ENCODE measurements around the gene UXS1.

UXS1 gene

GRCh38 chr2:106129592-106129991 is 64.5 kb downstream of the UXS1 start:
- DNase-seq (ENCODE audit: low read depth) = no peak

- no peak for DNase-seq (ENCODE audit: low read depth)
Measured at GRCh38 chr2:106129150-106129549, 65.0 kb downstream of the UXS1 start.

- DNase-seq (ENCODE audit: low read depth) = no peak
Measured at GRCh38 chr2:106127776-106128268, 66.3 kb downstream of the UXS1 start.

- DNase-seq (ENCODE audit: low read depth) = peak; percentile 28
Measured at GRCh38 chr2:106127282-106127771, 66.8 kb downstream of the UXS1 start.

GRCh38 chr2:106126705-106127281 is 67.3 kb downstream of the UXS1 start:
- no peak for DNase-seq (ENCODE audit: low read depth)

DNA sequence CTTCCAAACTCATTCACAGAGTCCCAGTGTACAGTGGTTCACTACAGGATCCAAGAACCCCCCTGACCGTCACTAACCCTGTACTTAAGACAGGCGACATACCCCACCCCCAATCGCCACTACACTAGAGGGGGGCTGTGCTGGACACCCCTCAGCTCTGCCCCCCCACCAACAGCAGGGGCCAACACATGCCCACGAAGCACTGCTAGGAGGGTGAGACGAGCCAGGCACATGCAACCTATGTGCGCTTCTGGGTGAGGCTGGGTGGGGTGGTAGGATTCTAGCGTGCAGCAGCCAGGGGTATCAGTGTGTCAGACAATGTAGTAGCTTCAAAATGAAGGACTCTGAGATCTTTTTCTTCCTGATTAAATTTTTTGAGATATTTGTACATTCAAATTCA is 67.8 kb downstream of the UXS1 start:
- DNase-seq (ENCODE audit: low read depth) = no peak

DNA sequence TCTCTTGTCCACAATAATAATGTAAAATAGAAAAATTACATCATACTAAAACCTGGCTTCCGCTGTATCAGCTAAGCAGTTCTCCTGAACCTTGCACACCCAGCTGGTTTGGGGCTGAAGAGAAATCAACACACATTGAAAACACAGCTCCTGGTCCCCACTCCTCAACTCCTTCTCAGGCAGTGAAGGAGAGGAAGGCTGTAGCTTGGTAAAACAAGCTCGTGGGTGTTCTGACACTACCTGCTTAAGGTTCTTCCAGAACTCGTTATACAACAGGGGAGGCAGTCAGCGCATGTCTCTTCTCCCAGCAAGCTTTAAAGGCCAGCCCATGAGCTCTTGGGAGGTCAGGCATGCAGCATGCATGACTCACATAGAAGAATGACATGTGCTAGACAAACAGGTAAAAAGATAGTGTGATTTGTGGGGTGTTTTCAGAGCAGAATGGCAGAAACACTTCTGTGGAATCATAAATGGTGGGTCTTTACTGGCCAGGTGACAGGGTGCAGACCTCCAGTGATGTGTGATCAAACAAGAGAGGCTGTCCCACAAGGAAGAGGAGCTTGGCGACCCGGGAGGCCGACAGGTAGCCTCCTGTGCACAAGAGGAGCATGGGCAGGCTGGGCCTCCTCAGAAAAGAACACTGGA is 69.1 kb downstream of the UXS1 start:
- no peak for DNase-seq (ENCODE audit: low read depth)

DNA sequence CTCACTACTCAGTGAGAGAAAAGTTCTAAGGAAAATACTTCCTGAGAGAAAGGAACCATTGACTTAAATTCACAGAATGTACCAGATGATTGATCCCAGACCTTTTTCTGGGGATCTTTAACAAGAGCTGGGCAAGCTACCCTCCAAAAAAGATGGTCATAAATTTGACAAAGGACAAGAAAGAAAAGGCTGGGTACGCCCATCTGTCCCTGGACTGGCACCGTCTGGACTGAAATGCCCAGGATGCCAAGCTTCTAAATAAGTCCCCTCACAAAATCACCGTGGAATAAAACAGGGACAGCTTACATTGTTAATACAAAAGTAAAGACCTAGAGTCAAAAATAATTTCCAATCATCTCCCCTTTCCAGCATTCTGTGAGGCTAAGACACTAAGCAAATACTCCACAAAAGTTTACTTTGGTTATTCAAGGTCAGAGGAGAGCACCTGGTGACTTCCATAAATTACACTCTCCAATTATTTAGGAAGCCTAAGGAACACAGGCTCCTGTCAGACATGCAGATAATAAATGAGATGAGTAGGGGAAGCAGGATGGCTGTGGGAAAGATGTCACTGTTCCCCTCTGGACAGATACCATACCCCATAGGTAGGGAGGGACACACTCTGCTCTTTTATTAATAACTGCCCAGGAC is 69.9 kb downstream of the UXS1 start:
- no peak for DNase-seq (ENCODE audit: low read depth)

DNA sequence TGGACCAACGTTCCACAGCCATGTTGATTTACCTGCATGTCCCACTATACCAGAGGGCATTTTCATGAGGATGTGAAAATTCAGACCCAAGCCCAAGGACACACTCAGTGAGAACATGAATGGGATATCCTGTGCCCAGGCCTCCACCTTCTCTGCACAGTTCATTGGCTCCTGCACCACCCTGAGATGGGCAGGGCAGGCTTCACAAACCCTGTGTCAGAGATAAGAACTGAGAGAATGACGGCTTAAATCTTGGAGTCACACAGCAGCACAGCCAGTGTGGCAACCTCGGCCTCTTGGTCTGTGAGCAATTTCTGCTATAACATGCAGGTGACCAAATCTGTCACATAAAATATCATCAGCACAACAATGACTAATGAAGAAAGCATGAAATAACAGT is 71.9 kb downstream of the UXS1 start:
- DNase-seq (ENCODE audit: low read depth) = no peak

DNA sequence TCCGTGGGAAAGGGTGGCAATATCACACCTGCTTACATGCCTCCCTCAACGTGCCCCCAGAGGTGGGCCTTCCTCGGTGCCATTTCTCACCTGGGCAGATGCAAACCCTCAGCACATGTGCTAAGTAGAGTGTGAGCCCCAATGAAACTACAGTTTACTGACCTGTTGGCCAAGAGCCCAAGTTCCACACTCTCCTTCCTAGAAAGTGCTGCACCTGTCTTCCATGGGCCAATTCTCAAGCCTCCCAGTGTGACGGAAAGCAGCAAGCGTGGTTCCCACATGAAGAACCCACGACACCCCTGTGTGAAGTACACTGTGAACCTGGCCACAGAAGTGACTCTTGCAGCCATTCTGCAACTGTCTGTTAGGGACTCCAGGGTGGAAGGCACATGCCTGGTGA is 73.7 kb downstream of the UXS1 start:
- DNase-seq (ENCODE audit: low read depth) = no peak

DNA sequence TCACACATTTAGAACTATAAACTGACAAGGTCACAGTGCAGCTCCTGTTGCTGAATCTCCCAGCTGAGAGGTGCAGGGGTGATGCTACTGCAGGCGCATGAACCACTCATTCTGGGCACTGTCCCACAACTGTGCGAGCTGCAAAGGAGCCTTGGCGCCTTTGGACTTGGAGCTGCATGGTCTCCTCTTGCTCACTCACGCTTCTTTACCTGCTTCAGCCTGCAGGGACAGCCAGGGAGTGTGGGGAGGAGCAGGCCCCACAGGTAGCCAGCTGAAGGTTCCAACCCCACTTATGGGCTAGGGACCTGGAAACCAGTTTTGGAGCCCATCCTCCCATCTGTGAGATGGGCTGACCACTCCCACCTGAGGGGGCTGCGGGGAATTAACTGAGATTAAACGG is 75.0 kb downstream of the UXS1 start:
- no peak for DNase-seq (ENCODE audit: low read depth)

- DNase-seq (ENCODE audit: low read depth) = no peak
Measured at GRCh38 chr2:106117882-106118684, 76.0 kb downstream of the UXS1 start.

DNA sequence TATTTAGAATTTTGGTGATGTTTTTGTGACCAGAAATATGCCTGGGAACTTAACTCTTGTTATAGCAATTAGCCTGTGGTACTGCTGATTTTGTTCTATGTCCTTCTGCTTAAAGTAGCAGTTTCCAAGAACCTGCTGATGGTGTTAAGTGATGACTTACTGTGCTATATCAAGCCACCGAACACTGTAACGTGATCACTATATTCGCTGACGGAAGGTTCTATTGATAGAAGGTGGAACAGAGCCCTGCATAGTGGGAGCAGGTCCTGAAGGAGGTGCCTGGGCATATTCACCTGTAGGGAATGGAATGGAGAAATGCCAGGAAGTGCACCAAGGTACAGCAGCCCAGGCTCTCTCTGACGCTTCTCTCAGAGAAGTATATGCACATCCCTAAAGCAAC is 76.8 kb downstream of the UXS1 start:
- no peak for DNase-seq (ENCODE audit: low read depth)

- no peak for DNase-seq (ENCODE audit: low read depth)
Measured at GRCh38 chr2:106116248-106116647, 77.9 kb downstream of the UXS1 start.

- DNase-seq (ENCODE audit: low read depth) = no peak
Measured at GRCh38 chr2:106115665-106116064, 78.4 kb downstream of the UXS1 start.

GRCh38 chr2:106115250-106115649 is 78.9 kb downstream of the UXS1 start:
- DNase-seq (ENCODE audit: low read depth) = peak; percentile 95

DNA sequence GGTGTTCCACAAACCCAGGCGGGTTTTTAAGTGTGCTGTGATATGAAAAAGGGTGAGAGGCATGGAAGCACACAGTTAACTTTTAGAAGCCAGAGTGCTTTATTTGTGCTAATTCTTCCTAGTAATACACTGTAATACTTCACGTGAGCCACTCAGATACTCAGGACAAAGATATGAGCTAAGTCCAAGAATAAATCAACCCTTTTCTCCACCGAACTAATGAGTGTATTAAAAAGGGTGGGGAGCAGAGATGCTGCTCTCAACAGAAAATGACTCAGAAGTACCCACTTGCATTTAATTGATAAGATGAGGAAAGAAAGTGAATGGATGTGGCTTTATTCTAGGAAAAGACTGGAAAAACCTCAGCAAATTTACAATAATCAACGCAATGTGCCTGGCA is 79.9 kb downstream of the UXS1 start:
- no peak for DNase-seq (ENCODE audit: low read depth)

GRCh38 chr2:106113361-106113966 is 80.6 kb downstream of the UXS1 start:
- DNase-seq (ENCODE audit: low read depth) = no peak

DNA sequence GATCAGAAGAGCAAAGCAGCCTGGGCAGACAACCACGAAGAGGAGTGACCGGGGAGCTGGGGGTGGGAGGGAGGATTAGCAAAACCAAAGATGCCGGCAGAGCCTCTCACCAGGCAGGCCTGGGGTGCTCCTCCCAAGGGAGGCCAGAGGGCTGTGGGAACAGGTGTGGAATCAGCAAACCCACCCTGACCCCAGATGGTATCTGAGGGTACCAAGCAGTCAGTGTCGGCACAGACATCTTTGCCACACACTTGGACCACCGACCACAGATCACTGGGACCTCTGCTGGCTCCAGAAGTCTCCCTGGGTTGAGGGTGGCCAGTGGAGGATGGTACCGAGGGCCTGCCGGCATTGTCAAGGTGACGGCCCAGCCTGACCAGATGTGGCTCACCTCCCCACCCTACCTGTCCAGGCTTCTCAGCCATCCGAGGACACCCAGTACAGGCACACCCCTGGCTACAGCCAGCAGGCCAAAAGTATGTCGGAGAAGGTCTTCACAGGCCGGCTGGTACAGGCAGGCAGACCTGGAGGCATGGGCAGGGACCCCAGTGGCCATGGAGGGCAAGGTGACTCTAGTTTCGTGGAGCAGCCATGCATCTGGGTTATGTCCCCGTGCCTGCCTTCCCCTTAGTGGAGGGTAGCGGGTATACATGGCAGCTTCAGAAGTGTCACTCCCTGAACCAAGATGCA is 82.1 kb downstream of the UXS1 start:
- no peak for DNase-seq (ENCODE audit: low read depth)

GRCh38 chr2:106109675-106110424 is 84.3 kb downstream of the UXS1 start:
- DNase-seq (ENCODE audit: low read depth) = no peak

GRCh38 chr2:106108791-106109190 is 85.3 kb downstream of the UXS1 start:
- no peak for DNase-seq (ENCODE audit: low read depth)
